Kidney epithelial cell (primary cell): Measurements from ENCODE around the gene COX7A2L. TPM values are rescaled to one million over a fixed set of nuclear protein-coding genes. Genes with fewer than 3 reads are reported as not detected.
"Not testable (repeated sequence)": the region's sequence is repeated elsewhere in the genome, so short reads cannot be mapped to it uniquely, and the experiment has no call there.

Experiments used
- DNase-seq: peaks from one replicate; pipeline ENCODE4 v3.0.0-alpha.2; 2010; ENCODE audit warnings: low read depth
- H3K27me3 ChIP-seq: 2 replicates; pipeline ENCODE4 v1.6.0; 2011; ENCODE audit warnings: low read length; ENCODE audit not compliant: control insufficient read depth, insufficient read depth
- H3K36me3 ChIP-seq: 2 replicates; pipeline ENCODE4 v1.5.1; 2011; ENCODE audit warnings: low read length; ENCODE audit not compliant: control insufficient read depth, insufficient read depth
- H3K4me3 ChIP-seq: 2 replicates; pipeline ENCODE4 v1.5.1; 2011; ENCODE audit warnings: low read depth, mild to moderate bottlenecking, control low read depth, low read length
- CTCF ChIP-seq: IDR thresholded peaks from 2 replicates; pipeline ENCODE4 v1.5.1; 2011; ENCODE audit warnings: mild to moderate bottlenecking, moderate library complexity, low read length, control low read depth, inconsistent platforms; ENCODE audit not compliant: insufficient read depth, poor library complexity, severe bottlenecking
- total RNA-seq: library from RNA; depleted of rRNA; stranded (reverse); fragments of >200 nt; gene quantifications from 2 replicates; pipeline ENCODE4 v1.2.3, GENCODE V29; 2015

COX7A2L gene
- total RNA-seq, 1 donor from 2014 or later, result 250 TPM

DNA sequence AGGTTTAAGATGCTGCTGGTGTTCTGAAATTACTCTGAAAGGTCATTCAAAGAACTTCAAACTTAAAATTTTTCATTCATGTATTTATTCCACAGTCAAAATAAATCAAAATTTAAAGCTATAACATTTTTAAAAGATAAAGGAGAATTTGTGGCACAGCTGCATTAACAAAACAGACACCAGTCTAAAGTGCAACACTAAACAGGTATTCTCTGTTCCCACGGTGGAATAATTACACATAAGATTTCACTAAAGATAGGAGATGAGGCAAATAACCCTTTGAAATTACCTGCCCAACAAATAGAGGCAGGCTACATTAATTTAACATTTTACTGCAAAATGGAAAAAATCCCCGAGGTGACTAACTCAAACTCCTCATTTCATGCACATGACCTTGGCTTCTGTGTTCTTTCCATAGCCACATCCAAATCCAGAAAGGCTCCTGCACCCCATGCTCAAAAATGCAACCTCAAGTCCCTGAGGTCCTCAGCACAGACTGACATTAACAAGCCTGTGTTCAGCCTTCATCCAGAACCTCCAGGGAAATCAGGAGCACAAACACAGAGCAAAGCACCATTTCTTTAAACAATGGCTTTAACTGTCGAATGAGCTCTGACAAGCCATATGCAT lies 10.5 kb downstream of the COX7A2L start:
- no peak for DNase-seq
- Histone ChIP-seq H3K4me3 (no peak overlapping the region), H3K36me3 (peaks cover 3% of the 10 kb centered on the region), H3K27me3 (no peaks in the 10 kb centered on the region)
- TF ChIP-seq CTCF, result no peak

GRCh38 chr2:42348113-42348805 lies 12.8 kb downstream of the COX7A2L start:
- H3K27me3 ChIP-seq, result no peaks in the 10 kb centered on the region
- H3K4me3 ChIP-seq, result no peak overlapping the region
- H3K36me3 ChIP-seq, result peaks cover 3% of the 10 kb centered on the region
- TF ChIP-seq CTCF, result no peak
- no peak for DNase-seq

GRCh38 chr2:42347518-42347917 lies 13.5 kb downstream of the COX7A2L start:
- H3K36me3 ChIP-seq, DNase-seq, H3K4me3 ChIP-seq, H3K27me3 ChIP-seq: not testable (repeated sequence)

GRCh38 chr2:42346856-42347255 lies 14.2 kb downstream of the COX7A2L start:
- not testable (repeated sequence) for H3K4me3 ChIP-seq, H3K36me3 ChIP-seq, H3K27me3 ChIP-seq, DNase-seq

DNA sequence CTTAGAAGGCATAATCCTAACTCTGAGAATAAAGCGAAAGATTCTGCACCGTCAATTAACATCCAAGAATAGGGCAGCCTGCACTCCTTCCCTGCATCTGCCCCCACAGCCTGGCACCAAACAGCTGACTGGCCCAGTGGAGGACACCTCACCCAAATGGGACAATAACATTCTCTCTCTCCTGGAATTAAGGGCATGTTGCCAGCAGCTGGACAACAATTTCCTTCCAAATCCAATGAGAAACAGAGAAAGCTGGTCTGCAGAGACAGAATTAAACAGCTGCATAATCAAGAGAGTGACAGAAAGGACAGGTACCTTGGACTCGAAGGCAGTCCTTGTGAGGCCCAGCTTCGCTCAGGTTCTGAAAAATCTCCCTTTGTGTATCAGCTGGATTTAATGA lies 15.0 kb downstream of the COX7A2L start:
- H3K36me3 ChIP-seq, result peaks cover under 1% of the 10 kb centered on the region
- H3K27me3 ChIP-seq, result no peaks in the 10 kb centered on the region
- no peak for TF ChIP-seq CTCF
- DNase-seq, result no peak
- no peak overlapping the region for H3K4me3 ChIP-seq

- Histone ChIP-seq H3K36me3 (no peaks in the 10 kb centered on the region), H3K27me3 (no peaks in the 10 kb centered on the region), H3K4me3 (no peak overlapping the region)
- DNase-seq, result no peak
- TF ChIP-seq CTCF, result no peak
These were observed 18.2 kb downstream of the COX7A2L start for GRCh38 chr2:42342795-42343241.
